SJSA1 (cell line): Measurements from ENCODE around the gene MTCH1. TPM values are rescaled to one million over a fixed set of nuclear protein-coding genes. Genes with fewer than 3 reads are reported as not detected.

Experiments
- DNase-seq, 2 experiments: peaks; one replicate each; pipeline ENCODE4 v3.0.0-alpha.2; 2015 to 2020; ENCODE audit warnings: low spot score in 2 of 2, low read depth in 1 of 2
- H3K27ac ChIP-seq: fragments of 250-450 bp; sonication (Bioruptor Pico); 2 replicates; pipeline ENCODE4 v1.5.1; 2020; ENCODE audit warnings: mild to moderate bottlenecking, moderate library complexity
- H3K27me3 ChIP-seq: fragments of 250-450 bp; sonication (Bioruptor Pico); replicated peaks from 2 replicates; pipeline ENCODE4 v1.5.1; 2020; ENCODE audit warnings: mild to moderate bottlenecking, moderate library complexity
- H3K36me3 ChIP-seq: fragments of 250-450 bp; sonication (Bioruptor Pico); 2 replicates; pipeline ENCODE4 v1.5.1; 2020; ENCODE audit warnings: mild to moderate bottlenecking
- H3K4me1 ChIP-seq: fragments of 250-450 bp; sonication (Bioruptor Pico); replicated peaks from 2 replicates; pipeline ENCODE4 v1.6.1; 2021; ENCODE audit warnings: mild to moderate bottlenecking
- H3K4me3 ChIP-seq: fragments of 250-450 bp; sonication (Bioruptor Pico); 2 replicates; pipeline ENCODE4 v1.5.1; 2020; ENCODE audit warnings: mild to moderate bottlenecking
- H3K9me3 ChIP-seq: fragments of 250-450 bp; sonication (Bioruptor Pico); replicated peaks from 2 replicates; pipeline ENCODE4 v1.5.1; 2020; ENCODE audit warnings: mild to moderate bottlenecking
- total RNA-seq: library from RNA; depleted of rRNA; stranded (reverse); fragments of >200 nt; shearing (Covaris generic); gene quantifications from 2 replicates; pipeline ENCODE4 v1.2.3, GENCODE V29; 2014

The MTCH1 gene
- total RNA-seq, 1 experiment from 2014 or later: 297 TPM

- Histone ChIP-seq H3K4me1 (no peaks in the 10 kb centered on the region), H3K27me3 (no peaks in the 10 kb centered on the region), H3K4me3 (no peak overlapping the region), H3K9me3 (no peaks in the 10 kb centered on the region), H3K27ac (no peak overlapping the region), H3K36me3 (peaks cover 96% of the 10 kb centered on the region)
- no peak for DNase-seq
Measured at GRCh38 chr6:36975231-36976006, 10.6 kb downstream of the MTCH1 start.

GRCh38 chr6:36973647-36974046 is 12.3 kb downstream of the MTCH1 start:
- Histone ChIP-seq H3K27me3 (no peaks in the 10 kb centered on the region), H3K4me1 (no peaks in the 10 kb centered on the region), H3K9me3 (no peaks in the 10 kb centered on the region), H3K27ac (no peak overlapping the region), H3K4me3 (no peak overlapping the region), H3K36me3 (peaks cover 100% of the 10 kb centered on the region)
- no peak for DNase-seq

- DNase-seq: no peak
- H3K36me3 ChIP-seq: peaks cover 100% of the 10 kb centered on the region
Measured at GRCh38 chr6:36973190-36973589, 12.8 kb downstream of the MTCH1 start.

GRCh38 chr6:36971921-36972673 is 13.9 kb downstream of the MTCH1 start:
- H3K36me3 ChIP-seq: peaks cover 100% of the 10 kb centered on the region
- H3K4me1 ChIP-seq: no peaks in the 10 kb centered on the region
- H3K27ac ChIP-seq: no peak overlapping the region
- H3K9me3 ChIP-seq: no peaks in the 10 kb centered on the region
- no peak overlapping the region for H3K4me3 ChIP-seq
- DNase-seq: no peak
- no peaks in the 10 kb centered on the region for H3K27me3 ChIP-seq

More at GRCh38 chr6:36973190-36973589, 12.8 kb downstream of the MTCH1 start:
- Histone ChIP-seq H3K4me1 (no peaks in the 10 kb centered on the region), H3K27ac (no peak overlapping the region), H3K9me3 (no peaks in the 10 kb centered on the region), H3K27me3 (no peaks in the 10 kb centered on the region), H3K4me3 (no peak overlapping the region)

GRCh38 chr6:36970892-36971842 is 14.8 kb downstream of the MTCH1 start:
- peaks cover 95% of the 10 kb centered on the region for H3K36me3 ChIP-seq
- no peak overlapping the region for H3K4me3 ChIP-seq
- H3K27me3 ChIP-seq: no peaks in the 10 kb centered on the region
- no peaks in the 10 kb centered on the region for H3K4me1 ChIP-seq
- no peaks in the 10 kb centered on the region for H3K9me3 ChIP-seq
- no peak for DNase-seq
- H3K27ac ChIP-seq: no peak overlapping the region

- H3K27ac ChIP-seq: no peak overlapping the region
- H3K4me1 ChIP-seq: no peaks in the 10 kb centered on the region
- H3K27me3 ChIP-seq: no peaks in the 10 kb centered on the region
- no peak overlapping the region for H3K4me3 ChIP-seq
- no peak for DNase-seq
- peaks cover 86% of the 10 kb centered on the region for H3K36me3 ChIP-seq
- no peaks in the 10 kb centered on the region for H3K9me3 ChIP-seq
Measured at GRCh38 chr6:36969988-36970891, 15.8 kb downstream of the MTCH1 start.

- H3K36me3 ChIP-seq: peaks cover 76% of the 10 kb centered on the region
- no peak overlapping the region for H3K4me3 ChIP-seq
- H3K9me3 ChIP-seq: no peaks in the 10 kb centered on the region
- no peaks in the 10 kb centered on the region for H3K4me1 ChIP-seq
- DNase-seq: no peak
- no peak overlapping the region for H3K27ac ChIP-seq
- H3K27me3 ChIP-seq: no peaks in the 10 kb centered on the region
Measured at GRCh38 chr6:36969240-36969691, 16.7 kb downstream of the MTCH1 start.

GRCh38 chr6:36968266-36968977 is 17.6 kb downstream of the MTCH1 start:
- H3K4me1 ChIP-seq: no peaks in the 10 kb centered on the region
- H3K27me3 ChIP-seq: no peaks in the 10 kb centered on the region
- no peak overlapping the region for H3K4me3 ChIP-seq
- no peak overlapping the region for H3K27ac ChIP-seq
- DNase-seq: no peak
- no peaks in the 10 kb centered on the region for H3K9me3 ChIP-seq
- H3K36me3 ChIP-seq: peaks cover 68% of the 10 kb centered on the region

GRCh38 chr6:36967757-36968156 is 18.2 kb downstream of the MTCH1 start:
- H3K9me3 ChIP-seq: no peaks in the 10 kb centered on the region
- H3K27me3 ChIP-seq: no peaks in the 10 kb centered on the region
- H3K4me1 ChIP-seq: no peaks in the 10 kb centered on the region
- peaks cover 61% of the 10 kb centered on the region for H3K36me3 ChIP-seq
- H3K4me3 ChIP-seq: no peak overlapping the region
- H3K27ac ChIP-seq: no peak overlapping the region
- no peak for DNase-seq

- H3K36me3 ChIP-seq: peaks cover 57% of the 10 kb centered on the region
- no peaks in the 10 kb centered on the region for H3K9me3 ChIP-seq
- H3K27me3 ChIP-seq: no peaks in the 10 kb centered on the region
- H3K4me1 ChIP-seq: no peaks in the 10 kb centered on the region
- no peak overlapping the region for H3K4me3 ChIP-seq
- DNase-seq: no peak
- H3K27ac ChIP-seq: no peak overlapping the region
Measured at GRCh38 chr6:36967301-36967700, 18.7 kb downstream of the MTCH1 start.

- no peaks in the 10 kb centered on the region for H3K9me3 ChIP-seq
- no peaks in the 10 kb centered on the region for H3K27me3 ChIP-seq
- no peak overlapping the region for H3K27ac ChIP-seq
- H3K36me3 ChIP-seq: peaks cover 33% of the 10 kb centered on the region
- no peak for DNase-seq
- peaks cover 13% of the 10 kb centered on the region for H3K4me1 ChIP-seq
- H3K4me3 ChIP-seq: no peak overlapping the region
Measured at GRCh38 chr6:36964908-36965307, 21.1 kb downstream of the MTCH1 start.

GRCh38 chr6:36964349-36964748 is 21.6 kb downstream of the MTCH1 start:
- DNase-seq: no peak
- Histone ChIP-seq H3K9me3 (no peaks in the 10 kb centered on the region), H3K36me3 (peaks cover 27% of the 10 kb centered on the region), H3K27me3 (no peaks in the 10 kb centered on the region), H3K4me3 (no peak overlapping the region), H3K27ac (no peak overlapping the region), H3K4me1 (peaks cover 13% of the 10 kb centered on the region)
